Vagina (tissue), 2 donors: ENCODE measurements around the gene WNK2.

Source experiments
- CTCF ChIP-seq, 3 experiments: fragments of 450-650 bp in 2 of 3; fragments of 200-600 bp in 1 of 3; sonication (generic) in 1 of 3; IDR thresholded peaks; one replicate each; pipeline ENCODE4 v1.5.1; 2017 to 2019; ENCODE audit warnings: antibody characterized with exemption in 3 of 3, mild to moderate bottlenecking in 2 of 3, moderate library complexity in 2 of 3
- POLR2A ChIP-seq, 2 donors: fragments of 450-650 bp; IDR thresholded peaks; one replicate each; pipeline ENCODE4 v1.6.1; 2017; ENCODE audit warnings: antibody characterized with exemption in 2 of 2, mild to moderate bottlenecking in 2 of 2, moderate library complexity in 2 of 2
- POLR2AphosphoS5 ChIP-seq, 2 donors: sonication (generic); formaldehyde crosslinking; IDR thresholded peaks; one replicate each; pipeline ENCODE4 v1.9.0; 2017; ENCODE audit warnings: antibody characterized with exemption in 2 of 2, mild to moderate bottlenecking in 2 of 2, low read depth in 1 of 2; ENCODE audit not compliant: insufficient read depth in 1 of 2

DNA sequence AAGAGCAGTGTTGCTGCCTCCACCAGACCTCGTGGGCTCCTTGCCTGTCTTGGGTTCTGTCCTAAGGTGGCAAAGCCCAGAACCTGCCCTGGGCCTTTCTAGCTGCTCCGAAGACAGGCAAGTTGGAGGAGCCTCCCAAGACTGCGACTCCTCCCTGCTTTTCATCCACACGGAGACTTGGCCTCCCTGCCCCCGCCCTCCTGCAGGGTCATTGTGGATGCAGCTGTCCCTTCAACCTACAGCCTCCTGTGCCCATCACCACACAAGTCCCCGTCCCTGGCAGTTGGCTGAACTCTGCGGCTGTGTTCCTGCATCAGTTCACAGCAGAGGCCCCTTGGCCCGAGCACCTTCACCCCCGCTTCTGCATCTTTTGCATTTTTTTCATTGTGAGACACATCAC, 59.2 kb downstream of the WNK2 start:
- TF ChIP-seq CTCF (IDR thresholded peaks at IDR 0.05) (no peak), POLR2A (IDR thresholded peaks at IDR 0.05) (no peak), POLR2AphosphoS5 (IDR thresholded peaks at IDR 0.05; ENCODE audit: insufficient read depth in 1 of 2, low read depth in 1 of 2) (no peak)
